HG02642 (cell line): ENCODE data around the gene ZNF837.
"Not testable (repeated sequence)": the region's sequence is repeated elsewhere in the genome, so short reads cannot be mapped to it uniquely, and the experiment has no call there.

Experiments
- ATAC-seq: cut with Tn5 transposase; IDR thresholded peaks from one replicate; pipeline ENCODE4 v1.9.1; 2021; ENCODE audit warnings: mild to moderate bottlenecking; ENCODE audit not compliant: unreplicated experiment, poor library complexity

The ZNF837 gene

GRCh38 chr19:58380662-58381459 lies at the start of gene ZNF837:
TSS of gene ZNF837 (minus strand) at chr19:58381030. CDS start at chr19:58369332, 11,698 bp downstream.
- ATAC-seq = peak; percentile 82

GRCh38 chr19:58429745-58430144 lies 48.9 kb upstream of the ZNF837 start:
- ATAC-seq = no peak

DNA sequence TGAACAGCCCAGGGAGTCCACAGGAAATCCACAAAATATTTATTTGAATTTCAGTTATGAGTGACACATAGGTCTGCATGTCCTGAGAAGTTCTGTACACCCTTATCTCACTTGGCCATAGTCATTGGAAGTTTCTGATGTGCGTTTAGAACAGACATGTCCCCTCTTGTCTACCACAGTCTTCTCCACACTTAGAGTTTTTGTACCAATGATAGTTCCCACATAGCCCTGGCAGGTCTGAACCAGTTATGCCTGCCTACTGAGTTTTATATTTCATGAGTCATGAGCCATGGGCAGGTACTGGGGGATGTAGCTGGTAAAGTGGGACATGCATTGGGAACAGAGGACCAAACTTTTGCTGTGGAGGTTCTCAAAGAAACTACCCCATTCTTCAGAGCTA lies 47.8 kb upstream of the ZNF837 start:
- ATAC-seq = no peak

- no peak for ATAC-seq
These were observed 36.2 kb upstream of the ZNF837 start for GRCh38 chr19:58417071-58417470.

GRCh38 chr19:58416604-58417003 lies 35.8 kb upstream of the ZNF837 start:
- no peak for ATAC-seq

DNA sequence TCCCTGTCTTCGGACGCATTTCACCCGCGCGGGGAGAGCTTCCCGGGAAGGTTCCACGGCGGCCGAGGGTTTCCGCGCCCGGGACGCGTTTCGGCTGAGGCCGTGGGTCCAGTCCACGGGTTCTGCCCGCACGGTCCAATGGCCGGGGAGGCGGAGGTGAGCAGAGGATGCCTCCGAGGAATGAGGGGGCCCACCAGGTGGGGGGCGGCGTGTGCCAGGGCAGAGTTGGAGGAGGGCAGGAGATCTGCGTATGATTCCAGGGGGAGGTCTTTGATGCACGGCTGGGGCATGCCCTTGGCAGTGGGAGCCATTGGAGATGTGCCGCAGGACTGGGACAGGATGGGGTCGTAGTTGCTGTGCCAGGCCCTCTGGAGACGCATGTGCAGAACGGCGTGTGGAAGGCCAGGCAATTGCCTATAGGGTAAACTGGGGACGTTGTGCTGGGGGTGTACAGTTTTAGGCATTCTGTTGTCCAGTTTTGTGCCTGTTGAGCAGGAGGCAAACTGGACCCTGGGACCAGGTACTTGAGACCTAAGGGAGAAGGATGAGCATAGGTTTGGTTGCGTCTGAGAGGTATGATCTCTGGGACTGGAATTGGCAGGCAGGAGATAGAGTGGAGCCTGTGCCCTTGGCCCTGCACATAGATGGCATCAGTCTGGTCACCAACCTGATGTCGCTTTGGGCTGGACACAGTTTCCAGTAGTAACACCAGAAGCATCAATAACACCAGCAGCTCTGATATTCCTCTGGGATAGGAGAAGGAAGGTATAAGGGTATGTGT lies 28.4 kb upstream of the ZNF837 start:
- ATAC-seq = peak; percentile 16

GRCh38 chr19:58408152-58409009 lies 27.6 kb upstream of the ZNF837 start, which contains the start of gene ZNF584:
TSS of gene ZNF584 (plus strand) at chr19:58408649. CDS start at chr19:58409148, 499 bp downstream.
- ATAC-seq = peak; percentile 95

- no peak for ATAC-seq
These were observed 26.9 kb upstream of the ZNF837 start for GRCh38 chr19:58407658-58408151.

DNA sequence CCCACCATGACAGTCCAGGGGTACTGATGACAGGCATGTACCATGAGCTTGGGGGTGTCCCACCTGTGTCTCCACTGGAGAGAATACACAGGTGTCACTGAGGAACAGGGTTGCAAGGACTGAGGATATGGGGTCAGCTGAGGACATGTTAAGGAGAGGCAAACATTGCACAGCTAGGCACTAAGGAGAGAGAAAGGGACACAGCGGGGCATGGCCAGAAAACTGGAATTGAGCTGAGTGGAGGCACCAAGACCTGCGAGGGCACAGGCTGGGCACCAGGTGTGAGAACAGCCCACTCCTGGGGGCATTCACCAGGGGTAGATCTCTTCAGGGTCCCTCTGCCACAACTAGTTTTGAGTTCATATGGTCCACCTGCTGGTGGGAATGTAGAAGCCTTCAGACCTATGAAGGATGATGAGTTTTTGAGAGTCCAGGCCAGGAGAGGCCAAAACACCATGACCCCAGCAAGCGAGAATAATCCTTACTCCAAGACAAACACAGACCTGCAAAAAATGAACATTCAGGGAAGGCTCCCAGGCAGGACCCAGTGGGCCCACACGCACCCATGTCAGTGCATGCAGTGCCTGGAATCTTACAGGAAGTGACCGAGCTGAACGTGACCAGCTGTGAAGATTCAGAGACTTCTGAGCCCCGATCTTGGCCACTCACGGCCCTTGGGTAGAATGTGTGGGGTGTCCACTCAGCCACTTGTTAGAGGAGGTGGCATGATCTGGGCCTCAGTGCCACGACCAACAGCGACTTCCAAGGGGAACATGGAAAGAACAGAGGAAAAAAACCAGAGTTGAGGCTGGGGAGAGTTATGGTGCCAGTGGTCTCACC lies 26.2 kb upstream of the ZNF837 start:
- no peak for ATAC-seq

DNA sequence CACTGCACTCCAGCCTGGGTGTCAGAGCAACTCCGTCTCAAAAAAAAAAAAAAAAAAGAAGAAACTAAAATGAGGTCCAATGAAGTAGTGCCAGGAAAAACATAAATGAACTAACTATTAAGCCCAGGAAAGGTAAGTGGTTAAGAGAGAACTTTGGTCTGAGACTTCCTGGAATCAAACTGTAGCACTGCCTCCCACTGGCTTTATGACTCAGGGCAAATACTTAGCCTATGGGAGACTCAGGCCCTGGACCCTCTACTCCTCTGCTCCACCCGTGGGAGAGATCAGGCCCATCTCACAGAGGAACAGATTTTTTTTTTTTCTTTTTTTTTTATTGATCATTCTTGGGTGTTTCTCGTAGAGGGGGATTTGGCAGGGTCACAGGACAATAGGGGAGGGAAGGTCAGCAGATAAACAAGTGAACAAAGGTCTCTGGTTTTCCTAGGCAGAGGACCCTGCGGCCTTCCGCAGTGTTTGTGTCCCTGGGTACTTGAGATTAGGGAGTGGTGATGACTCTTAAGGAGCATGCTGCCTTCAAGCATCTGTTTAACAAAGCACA lies 23.2 kb upstream of the ZNF837 start:
- not testable (repeated sequence) for ATAC-seq

DNA sequence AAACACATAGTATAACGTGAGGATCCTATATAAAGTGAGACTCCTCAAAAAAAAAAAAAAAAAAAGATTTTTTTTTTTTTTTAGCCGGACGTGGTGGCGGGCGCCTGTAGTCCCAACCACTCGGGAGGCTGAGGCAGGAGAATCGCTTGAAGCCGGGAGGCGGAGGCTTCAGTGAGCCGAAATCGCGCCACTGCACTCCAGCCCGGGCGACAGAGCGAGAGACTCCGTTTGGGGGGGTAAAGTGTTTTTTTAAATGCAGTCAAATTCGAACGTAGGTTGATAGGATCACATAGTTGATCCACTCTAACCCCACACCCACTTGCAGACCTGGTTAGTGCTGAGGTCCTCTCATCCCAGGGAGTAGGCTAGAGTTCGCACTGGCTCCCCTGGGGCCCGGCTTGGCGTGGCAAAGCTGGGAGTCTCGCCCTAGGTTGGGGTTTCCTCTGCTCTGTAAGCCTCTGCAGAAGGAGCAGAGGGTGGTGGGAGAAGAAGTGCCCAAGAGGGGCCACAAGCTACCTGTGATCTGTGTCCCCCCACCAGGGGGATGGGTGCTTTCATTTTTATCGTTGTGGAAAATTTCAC lies 21.1 kb upstream of the ZNF837 start:
- no peak for ATAC-seq

DNA sequence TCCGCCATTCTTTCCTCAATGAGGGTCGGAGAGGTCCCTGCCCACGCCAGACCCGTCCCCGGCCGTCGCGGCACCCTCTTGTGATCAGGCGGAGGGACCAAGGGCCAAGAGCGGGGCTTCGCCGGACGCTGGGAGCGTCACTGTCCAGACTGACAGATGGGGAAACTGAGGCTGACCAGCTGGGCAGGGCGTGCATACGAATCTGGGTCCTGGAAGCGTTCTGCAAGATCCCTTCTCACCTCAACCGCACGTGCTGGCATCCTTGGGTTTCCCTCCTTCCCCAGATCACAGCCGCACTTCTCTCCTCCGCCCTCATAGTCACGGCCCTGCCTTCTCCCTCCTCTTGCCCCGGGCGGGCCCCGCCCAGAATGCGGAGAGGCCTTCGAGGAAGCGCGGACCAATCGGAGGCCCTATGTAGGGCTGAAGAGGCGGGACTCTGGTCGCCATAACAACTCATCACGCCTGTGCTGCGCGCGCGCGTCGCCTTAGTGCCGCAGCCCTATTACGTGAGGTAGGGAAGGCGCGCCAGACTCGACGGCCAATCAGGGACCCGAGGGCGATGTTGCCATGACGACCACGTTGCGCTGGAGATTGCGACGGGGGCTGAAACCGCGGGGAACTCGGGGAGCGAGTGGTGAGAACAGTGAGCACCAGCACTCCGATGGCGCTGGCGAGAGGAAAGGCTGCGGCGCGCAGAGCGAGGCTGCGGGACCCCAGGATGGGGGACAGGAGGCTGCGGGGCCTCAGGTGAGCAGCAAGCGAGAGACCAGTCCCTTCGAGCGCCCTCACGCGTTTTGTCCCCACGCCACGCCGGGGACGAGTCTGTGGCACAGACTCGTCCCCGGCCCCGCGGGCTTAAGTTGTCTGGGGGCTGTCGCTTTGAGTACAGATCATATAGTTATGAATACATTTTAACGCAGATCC lies 20.3 kb upstream of the ZNF837 start:
- ATAC-seq = peak; percentile 98

GRCh38 chr19:58400316-58400915 lies 19.6 kb upstream of the ZNF837 start:
- ATAC-seq = no peak

- no peak for ATAC-seq
These were observed 19.1 kb upstream of the ZNF837 start for GRCh38 chr19:58399903-58400302.

DNA sequence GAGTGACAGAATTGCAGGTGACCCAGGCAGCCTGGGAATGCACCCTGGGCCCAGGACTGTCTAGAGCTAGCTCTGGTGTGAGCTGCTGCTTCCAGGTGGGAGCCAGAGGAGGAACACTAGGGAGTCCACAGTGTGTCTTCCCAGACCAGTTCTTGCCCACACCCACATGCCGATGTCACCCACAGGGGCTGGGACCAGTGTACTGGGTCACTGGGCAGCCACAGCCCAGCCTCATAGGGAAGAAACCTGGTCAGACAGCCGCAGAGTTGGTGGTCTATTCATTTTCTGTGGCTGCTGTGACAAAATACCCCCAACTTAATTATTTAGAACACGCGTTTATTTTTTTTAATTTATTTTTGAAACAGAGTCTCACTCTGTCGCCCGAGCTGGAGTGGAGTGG lies 17.7 kb upstream of the ZNF837 start:
- no peak for ATAC-seq

GRCh38 chr19:58398087-58398486 lies 17.3 kb upstream of the ZNF837 start:
- no peak for ATAC-seq

GRCh38 chr19:58397533-58398037 lies 16.8 kb upstream of the ZNF837 start:
- no peak for ATAC-seq
